ENCODE results near the gene ZMYND15.

- TF ChIP-seq POLR2A (IDR thresholded peaks at IDR 0.05) (no peak), CTCF (IDR thresholded peaks at IDR 0.05) (no peak)
These were observed 18.2 kb upstream of the ZMYND15 start for GRCh38 chr17:4721203-4722135.

All from thyroid gland (tissue), 4 donors.